ENCODE results near the gene SELENOF. TPM values are rescaled to one million over a fixed set of nuclear protein-coding genes. Genes with fewer than 3 reads are reported as not detected.

SELENOF gene
- total RNA-seq, 4 donors from 2014 or later: 32.0 to 130 (median 77.9) TPM

- TF ChIP-seq POLR2A (IDR thresholded peaks at IDR 0.05) (no peak), CTCF (IDR thresholded peaks at IDR 0.05) (no peak), POLR2AphosphoS5 (IDR thresholded peaks at IDR 0.05) (no peak), EP300 (IDR thresholded peaks at IDR 0.05; ENCODE audit: low read depth) (no peak)
- no peak for DNase-seq
- no peaks in the 10 kb centered on the region for H3K36me3 ChIP-seq
- intact Hi-C loops (cut with DNase I; ENCODE audit: low total_unique reads): no loop called here
- no peak overlapping the region for H3K27ac ChIP-seq
- in situ Hi-C loops (cut with MboI; ENCODE audit: low pct_ligation_motif_present in 1 of 4, low pct_unique_long_range_greater_than_20kb in 1 of 4, low sequenced_read_pairs in 3 of 4): loop anchor here in 1 of 4 donors (25.0 kb wide), 1 partner anchor 212 kb away; the partner anchor contains the start of gene SH3GLB1
- H3K27me3 ChIP-seq: no peaks in the 10 kb centered on the region
- 98 to 100% methylated on average over 2 to 8 of the region's 8 CpGs for WGBS, 2 donors (ENCODE audit: low coverage in 1 of 2)
- peaks cover 11 to 17% of the 10 kb centered on the region in 2 donors for H3K9me3 ChIP-seq
- no peak overlapping the region for H3K4me3 ChIP-seq
- H3K4me1 ChIP-seq: peaks cover 4 to 32% (median 13%) of the 10 kb centered on the region in 4 donors
These were observed 10.5 kb upstream of the SELENOF start for GRCh38 chr1:86924324-86924960.

DNA sequence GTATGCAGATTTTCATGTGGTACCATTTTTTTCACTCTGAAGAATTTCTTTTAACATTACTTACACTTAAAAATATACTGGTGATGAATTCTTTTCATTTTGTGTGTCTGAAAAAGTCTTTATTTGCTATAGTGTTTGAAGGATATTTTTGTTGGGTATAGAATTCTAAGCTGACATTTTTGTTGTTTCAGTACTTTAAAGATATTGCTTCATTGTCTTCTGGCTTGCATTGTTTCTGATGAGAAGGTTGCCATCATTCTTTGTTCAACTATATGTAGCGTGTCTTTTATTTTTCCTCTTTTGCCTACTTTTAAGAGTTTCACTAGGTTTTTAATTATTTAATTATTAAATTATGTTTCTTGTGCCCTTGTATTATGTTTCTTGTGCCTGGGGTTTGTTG lies 8.5 kb upstream of the SELENOF start:
- intact Hi-C loops (cut with DNase I; ENCODE audit: low total_unique reads) (no loop called here), in situ Hi-C loops (cut with MboI; ENCODE audit: low pct_ligation_motif_present in 1 of 4, low pct_unique_long_range_greater_than_20kb in 1 of 4, low sequenced_read_pairs in 3 of 4) (loop anchor here in 1 of 4 donors (25.0 kb wide), 1 partner anchor 210 kb away; the partner anchor contains the start of gene SH3GLB1)
- H3K9me3 ChIP-seq: peaks cover 11 to 17% of the 10 kb centered on the region in 2 donors
- 97 to 100% methylated on average over 1 of the region's 1 CpG for WGBS, 2 donors (ENCODE audit: low coverage in 1 of 2)
- DNase-seq: no peak
- H3K4me1 ChIP-seq: peaks cover 0 to 15% (median 5%) of the 10 kb centered on the region in 4 donors
- no peak overlapping the region for H3K27ac ChIP-seq
- no peaks in the 10 kb centered on the region for H3K36me3 ChIP-seq
- TF ChIP-seq EP300 (IDR thresholded peaks at IDR 0.05; ENCODE audit: low read depth) (no peak), POLR2A (IDR thresholded peaks at IDR 0.05) (no peak), CTCF (IDR thresholded peaks at IDR 0.05) (no peak), POLR2AphosphoS5 (IDR thresholded peaks at IDR 0.05) (no peak)
- H3K27me3 ChIP-seq: no peaks in the 10 kb centered on the region
- H3K4me3 ChIP-seq: no peak overlapping the region

DNA sequence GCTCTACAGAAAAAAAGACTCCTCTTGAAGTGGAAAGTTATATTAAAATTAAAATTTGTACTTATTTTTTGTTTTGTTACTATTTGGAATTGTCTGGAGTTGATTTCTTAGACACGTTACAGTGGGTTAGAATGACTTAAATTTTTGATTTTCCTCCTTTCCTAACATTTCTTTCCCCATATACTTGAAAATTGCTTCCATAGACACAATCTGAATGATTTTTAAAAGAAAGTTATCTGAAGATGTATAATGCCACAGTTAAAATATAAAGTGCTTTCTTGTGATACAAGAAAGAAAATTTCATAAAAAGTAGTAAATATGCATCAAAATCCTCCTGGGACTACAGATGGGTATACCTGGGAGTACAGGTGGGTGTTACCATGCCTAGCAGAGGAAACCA lies 2.8 kb upstream of the SELENOF start:
- Histone ChIP-seq H3K4me3 (no peak overlapping the region), H3K9me3 (no peaks in the 10 kb centered on the region), H3K27me3 (no peaks in the 10 kb centered on the region), H3K4me1 (peaks cover 12 to 27% (median 19%) of the 10 kb centered on the region in 4 donors), H3K36me3 (no peaks in the 10 kb centered on the region), H3K27ac (no peak overlapping the region)
- in situ Hi-C loops (cut with MboI; ENCODE audit: low pct_ligation_motif_present in 1 of 4, low pct_unique_long_range_greater_than_20kb in 1 of 4, low sequenced_read_pairs in 3 of 4): loop anchor here in 1 of 4 donors (25.0 kb wide), 1 partner anchor 204 kb away; the partner anchor contains the start of gene SH3GLB1
- DNase-seq: no peak
- WGBS, 2 donors (ENCODE audit: low coverage in 1 of 2): 91 to 95% methylated on average over 1 of the region's 1 CpG
- intact Hi-C loops (cut with DNase I; ENCODE audit: low total_unique reads): no loop called here
- TF ChIP-seq POLR2A (IDR thresholded peaks at IDR 0.05): no peak
- no peak for TF ChIP-seq EP300 (IDR thresholded peaks at IDR 0.05; ENCODE audit: low read depth)
- TF ChIP-seq POLR2AphosphoS5 (IDR thresholded peaks at IDR 0.05): no peak
- TF ChIP-seq CTCF (IDR thresholded peaks at IDR 0.05): no peak

DNA sequence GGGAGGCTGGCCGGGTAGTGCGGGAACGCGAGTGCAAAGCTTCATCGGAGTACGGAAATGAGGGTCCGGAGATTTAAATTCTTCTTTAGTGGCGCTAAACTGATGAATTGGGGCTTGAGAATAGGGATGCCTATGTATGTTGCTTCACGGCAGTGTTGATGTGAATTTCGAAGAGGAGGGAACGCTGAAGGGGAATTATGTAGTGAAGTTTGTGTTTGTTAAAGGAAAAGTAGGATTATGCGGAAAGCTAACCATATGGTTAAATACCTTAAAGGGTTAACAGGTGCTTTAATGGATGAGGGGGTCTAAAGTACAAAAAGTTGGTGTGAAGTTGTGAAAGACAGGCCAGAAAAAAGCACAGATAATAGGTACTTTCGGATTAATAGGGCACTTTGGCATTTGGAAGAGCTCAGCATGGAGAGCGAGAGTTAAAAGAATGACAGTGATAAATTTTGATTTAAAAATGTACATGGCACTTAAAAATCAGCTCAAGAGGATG lies 1.9 kb upstream of the SELENOF start:
- TF ChIP-seq POLR2A (IDR thresholded peaks at IDR 0.05) (no peak), POLR2AphosphoS5 (IDR thresholded peaks at IDR 0.05) (no peak), CTCF (IDR thresholded peaks at IDR 0.05) (no peak), EP300 (IDR thresholded peaks at IDR 0.05; ENCODE audit: low read depth) (no peak)
- in situ Hi-C loops (cut with MboI; ENCODE audit: low pct_ligation_motif_present in 1 of 4, low pct_unique_long_range_greater_than_20kb in 1 of 4, low sequenced_read_pairs in 3 of 4): loop anchor here in 1 of 4 donors (25.0 kb wide), 1 partner anchor 203 kb away; the partner anchor contains the start of gene SH3GLB1
- no peaks in the 10 kb centered on the region for H3K27me3 ChIP-seq
- H3K4me1 ChIP-seq: peaks cover 12 to 32% (median 21%) of the 10 kb centered on the region in 4 donors
- H3K36me3 ChIP-seq: no peaks in the 10 kb centered on the region
- peak overlapping the region; percentile 77 to 100 (median 93) for H3K4me3 ChIP-seq
- H3K9me3 ChIP-seq: no peaks in the 10 kb centered on the region
- H3K27ac ChIP-seq: peak overlapping the region; percentile 86 to 96 (median 91)
- no peak for DNase-seq
- intact Hi-C loops (cut with DNase I; ENCODE audit: low total_unique reads): no loop called here
- 6 to 10% methylated on average over 8 to 14 of the region's 14 CpGs for WGBS, 2 donors (ENCODE audit: low coverage in 1 of 2)
